ENCODE results near the gene ECHDC3.

Gene ECHDC3

GRCh38 chr10:11795101-11795920 is 53.1 kb downstream of the ECHDC3 start (continued):
- TF ChIP-seq PRDM2 (tag by site-specific recombination; IDR thresholded peaks at IDR 0.05; ENCODE audit: borderline replicate concordance) (no peak), ZNF174 (tag by site-specific recombination; IDR thresholded peaks at IDR 0.05) (no peak), ZNF785 (tag by site-specific recombination; IDR thresholded peaks at IDR 0.05) (no peak), ZBTB20 (tag by site-specific recombination; IDR thresholded peaks at IDR 0.05) (no peak)

- no peaks in the 10 kb centered on the region for H3K9me3 ChIP-seq (ENCODE audit: control insufficient read depth, insufficient read depth, low read depth, low read length)
- POLR2A ChIA-PET: interaction anchor here (0.6 kb wide), 1 partner anchor 374 kb away, joined by 3 read pairs; no protein-coding TSS in a partner anchor
- TF ChIP-seq ZNF184 (tag by site-specific recombination; IDR thresholded peaks at IDR 0.05) (no peak), BCL6B (tag by site-specific recombination; IDR thresholded peaks at IDR 0.05) (no peak), ZNF155 (tag by site-specific recombination; IDR thresholded peaks at IDR 0.05) (no peak), ZNF626 (tag by site-specific recombination; IDR thresholded peaks at IDR 0.05) (no peak), KLF7 (tag by site-specific recombination; IDR thresholded peaks at IDR 0.05; ENCODE audit: borderline replicate concordance) (no peak), ZNF670 (tag by site-specific recombination; IDR thresholded peaks at IDR 0.05; ENCODE audit: low read depth) (no peak), PRDM6 (tag by site-specific recombination; IDR thresholded peaks at IDR 0.05) (no peak), ZNF426 (tag by site-specific recombination; IDR thresholded peaks at IDR 0.05) (no peak), TRIM28 (IDR thresholded peaks at IDR 0.05; ENCODE audit: borderline replicate concordance, low read length) (no peak)
- H3K27ac ChIP-seq (ENCODE audit: extremely low read depth, low read depth, low read length): no peak overlapping the region
- no peaks in the 10 kb centered on the region for H3K36me3 ChIP-seq (ENCODE audit: control insufficient read depth in 2 of 2, insufficient read depth in 1 of 2, low read length in 2 of 2)
- no peaks in the 10 kb centered on the region for H3K4me1 ChIP-seq (ENCODE audit: control insufficient read depth, insufficient read depth, low read length)
- CTCF ChIA-PET: interaction anchor here (0.5 to 1.8 kb wide), 6 partner anchors 14 to 378 kb away, joined by 3 to 4 read pairs (median 3); no protein-coding TSS in a partner anchor
- no peak overlapping the region for H3K4me3 ChIP-seq (ENCODE audit: low read depth, low read length)
Observed at GRCh38 chr10:11796474-11796873, 54.3 kb downstream of the ECHDC3 start.

- no peaks in the 10 kb centered on the region for H3K9me3 ChIP-seq (ENCODE audit: control insufficient read depth, insufficient read depth, low read depth, low read length)
- TF ChIP-seq ZFP37 (tag by site-specific recombination; IDR thresholded peaks at IDR 0.05): no peak
- TF ChIP-seq REPIN1 (tag by site-specific recombination; IDR thresholded peaks at IDR 0.05; ENCODE audit: low read depth): no peak
- TF ChIP-seq ZNF404 (tag by site-specific recombination; IDR thresholded peaks at IDR 0.05): no peak
- no peak for TF ChIP-seq ZNF658 (tag by site-specific recombination; IDR thresholded peaks at IDR 0.05)
- no peak for TF ChIP-seq ZNF223 (tag by site-specific recombination; IDR thresholded peaks at IDR 0.05)
- no peak for TF ChIP-seq ZNF112 (tag by site-specific recombination; IDR thresholded peaks at IDR 0.05)
- no peak for TF ChIP-seq ZNF169 (tag by site-specific recombination; IDR thresholded peaks at IDR 0.05)
- no peak for TF ChIP-seq REST (tag by site-specific recombination; IDR thresholded peaks at IDR 0.05)
Observed at GRCh38 chr10:11797281-11797680, 55.1 kb downstream of the ECHDC3 start.

More at GRCh38 chr10:11797281-11797680, 55.1 kb downstream of the ECHDC3 start:
- no peak overlapping the region for H3K4me3 ChIP-seq (ENCODE audit: low read depth, low read length)
- CTCF ChIA-PET: interaction anchor here (0.9 to 2.1 kb wide), 5 partner anchors 13 to 190 kb away, joined by 3 to 8 read pairs (median 3); no protein-coding TSS in a partner anchor
- POLR2A ChIA-PET: no interaction called here
- no peaks in the 10 kb centered on the region for H3K4me1 ChIP-seq (ENCODE audit: control insufficient read depth, insufficient read depth, low read length)
- no peaks in the 10 kb centered on the region for H3K36me3 ChIP-seq (ENCODE audit: control insufficient read depth in 2 of 2, insufficient read depth in 1 of 2, low read length in 2 of 2)
- H3K27ac ChIP-seq (ENCODE audit: extremely low read depth, low read depth, low read length): no peak overlapping the region

Data from HEK293 (cell line).